Measurements from ENCODE around the gene DCDC2B. TPM values are rescaled to one million over a fixed set of nuclear protein-coding genes. Genes with fewer than 3 reads are reported as not detected.

DCDC2B gene
- total and polyA plus RNA-seq, 2 of the 13 experiments (the other 11 are each of a cell fraction or from before 2014, with no cell fraction given) = not detected

GRCh38 chr1:32241001-32241763 is 32.3 kb downstream of the DCDC2B start (continued):
- TF ChIP-seq ARID4A (CRISPR knock-in tag; IDR thresholded peaks at IDR 0.05; ENCODE audit: borderline replicate concordance) = peak; percentile 62; the same call in 1 of the 2 replicates
- TF ChIP-seq ZNF883 (CRISPR knock-in tag; IDR thresholded peaks at IDR 0.05; ENCODE audit: not compliant biosample characterization) = no peak
- TF ChIP-seq, protein P1, sequence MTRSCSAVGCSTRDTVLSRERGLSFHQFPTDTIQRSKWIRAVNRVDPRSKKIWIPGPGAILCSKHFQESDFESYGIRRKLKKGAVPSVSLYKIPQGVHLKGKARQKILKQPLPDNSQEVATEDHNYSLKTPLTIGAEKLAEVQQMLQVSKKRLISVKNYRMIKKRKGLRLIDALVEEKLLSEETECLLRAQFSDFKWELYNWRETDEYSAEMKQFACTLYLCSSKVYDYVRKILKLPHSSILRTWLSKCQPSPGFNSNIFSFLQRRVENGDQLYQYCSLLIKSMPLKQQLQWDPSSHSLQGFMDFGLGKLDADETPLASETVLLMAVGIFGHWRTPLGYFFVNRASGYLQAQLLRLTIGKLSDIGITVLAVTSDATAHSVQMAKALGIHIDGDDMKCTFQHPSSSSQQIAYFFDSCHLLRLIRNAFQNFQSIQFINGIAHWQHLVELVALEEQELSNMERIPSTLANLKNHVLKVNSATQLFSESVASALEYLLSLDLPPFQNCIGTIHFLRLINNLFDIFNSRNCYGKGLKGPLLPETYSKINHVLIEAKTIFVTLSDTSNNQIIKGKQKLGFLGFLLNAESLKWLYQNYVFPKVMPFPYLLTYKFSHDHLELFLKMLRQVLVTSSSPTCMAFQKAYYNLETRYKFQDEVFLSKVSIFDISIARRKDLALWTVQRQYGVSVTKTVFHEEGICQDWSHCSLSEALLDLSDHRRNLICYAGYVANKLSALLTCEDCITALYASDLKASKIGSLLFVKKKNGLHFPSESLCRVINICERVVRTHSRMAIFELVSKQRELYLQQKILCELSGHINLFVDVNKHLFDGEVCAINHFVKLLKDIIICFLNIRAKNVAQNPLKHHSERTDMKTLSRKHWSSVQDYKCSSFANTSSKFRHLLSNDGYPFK (CRISPR knock-in tag; IDR thresholded peaks at IDR 0.05; ENCODE audit: borderline replicate concordance) = no peak
- TF ChIP-seq EED (CRISPR knock-in tag; IDR thresholded peaks at IDR 0.05) = no peak
- no peak for TF ChIP-seq GTF3A (CRISPR knock-in tag; conservative IDR thresholded peaks at IDR 0.05)
- peak; percentile 39; the same call in 1 of the 2 replicates for TF ChIP-seq ZSCAN9 (CRISPR knock-in tag; IDR thresholded peaks at IDR 0.05; ENCODE audit: borderline replicate concordance)
- TF ChIP-seq ZNF276 (CRISPR knock-in tag; IDR thresholded peaks at IDR 0.05; ENCODE audit: low read depth) = peak; percentile 100
- peak in 1 of 2 experiments; percentile 39; a peak in 1 of 4 replicates for TF ChIP-seq POLR2A (IDR thresholded peaks at IDR 0.05; ENCODE audit: insufficient read depth in 1 of 2, low read depth in 2 of 2, low read length in 2 of 2)
- TF ChIP-seq GABPB1 (CRISPR knock-in tag; IDR thresholded peaks at IDR 0.05) = peak; percentile 63; the same call in 1 of the 2 replicates
- TF ChIP-seq ZFX (CRISPR knock-in tag; IDR thresholded peaks at IDR 0.05; ENCODE audit: low read depth) = peak; percentile 76; the same call in 1 of the 2 replicates
- TF ChIP-seq ZNF232 (CRISPR knock-in tag; IDR thresholded peaks at IDR 0.05; ENCODE audit: borderline replicate concordance) = 0 out of 2 replicates have a peak, but pooled peaks have one; percentile 67
- 0 out of 2 replicates have a peak, but pooled peaks have one; percentile 55 for TF ChIP-seq TSC22D2 (CRISPR knock-in tag; IDR thresholded peaks at IDR 0.05; ENCODE audit: borderline replicate concordance)
- no peak for TF ChIP-seq GLMP (CRISPR knock-in tag; IDR thresholded peaks at IDR 0.05; ENCODE audit: borderline replicate concordance)
- TF ChIP-seq ZFP82 (CRISPR knock-in tag; IDR thresholded peaks at IDR 0.05; ENCODE audit: borderline replicate concordance) = no peak
- 0 out of 2 replicates have a peak, but pooled peaks have one; percentile 28 for TF ChIP-seq ZNF205 (CRISPR knock-in tag; IDR thresholded peaks at IDR 0.05)
- no peak for TF ChIP-seq ZNF788 (CRISPR knock-in tag; IDR thresholded peaks at IDR 0.05; ENCODE audit: borderline replicate concordance)
